ENCODE results near the gene PIRT. TPM values are rescaled to one million over a fixed set of nuclear protein-coding genes. Genes with fewer than 3 reads are reported as not detected.

Gene PIRT
- polyA plus RNA-seq, 3 donors, result not detected

- Histone ChIP-seq H3K27ac (ENCODE audit: low read depth in 1 of 2, low read length in 2 of 2) (no peak overlapping the region), H3K9me3 (replicated peaks in 1 of 2; ENCODE audit: control insufficient read depth in 1 of 2, insufficient read depth in 1 of 2, low read length in 2 of 2) (no peaks in the 10 kb centered on the region), H3K4me3 (replicated peaks in 1 of 3; ENCODE audit: low read depth in 2 of 3, low read length in 3 of 3) (peak overlapping the region in 2 of 3 experiments; percentile 34 to 73), H3K27me3 (ENCODE audit: control insufficient read depth in 2 of 2, insufficient read depth in 2 of 2, low read length in 2 of 2) (no peaks in the 10 kb centered on the region), H4K20me1 (ENCODE audit: insufficient read depth, low read length) (no peaks in the 10 kb centered on the region), H3K9ac (ENCODE audit: insufficient read depth, low read length, poor library complexity, severe bottlenecking) (no peak overlapping the region), H3K4me2 (replicated peaks; ENCODE audit: extremely low read depth, low read length, poor library complexity, severe bottlenecking) (peak overlapping the region; percentile 82), H3K4me1 (ENCODE audit: control insufficient read depth in 1 of 2, insufficient read depth in 2 of 2, low read length in 2 of 2) (peaks cover 6 to 7% of the 10 kb centered on the region in 2 donors), H3K36me3 (replicated peaks in 1 of 2; ENCODE audit: control insufficient read depth in 1 of 2, insufficient read depth in 2 of 2, low read length in 2 of 2) (no peaks in the 10 kb centered on the region), H3K79me2 (ENCODE audit: insufficient read depth, low read length) (no peaks in the 10 kb centered on the region), H2AFZ (ENCODE audit: insufficient read depth, low read depth, low read length, poor library complexity, severe bottlenecking) (peak overlapping the region; percentile 86)
- peaks cover 0 to 2% (median 0%) of the 10 kb centered on the region in 7 donors for H3K9me3 Mint-ChIP-seq
- H3K27ac Mint-ChIP-seq, result no peak overlapping the region
- WGBS (ENCODE audit: insufficient coverage), result no CpG with 5 or more reads among the region's 6 CpGs
- no peaks in the 10 kb centered on the region for H3K36me3 Mint-ChIP-seq
- intact Hi-C loops (cut with micrococcal nuclease), result loop anchor here (2.0 to 10.0 kb wide), 4 partner anchors 73 to 201 kb away; partner anchors contain the start of gene TMEM220 (in 1 of the 2)
- H3K4me1 Mint-ChIP-seq, result peaks cover 8% of the 10 kb centered on the region
- H3K27me3 Mint-ChIP-seq (ENCODE audit: low read depth in 3 of 3), result peaks cover 5 to 8% (median 5%) of the 10 kb centered on the region in 3 donors
- DNase-seq, result no peak
- TF ChIP-seq, protein P1, sequence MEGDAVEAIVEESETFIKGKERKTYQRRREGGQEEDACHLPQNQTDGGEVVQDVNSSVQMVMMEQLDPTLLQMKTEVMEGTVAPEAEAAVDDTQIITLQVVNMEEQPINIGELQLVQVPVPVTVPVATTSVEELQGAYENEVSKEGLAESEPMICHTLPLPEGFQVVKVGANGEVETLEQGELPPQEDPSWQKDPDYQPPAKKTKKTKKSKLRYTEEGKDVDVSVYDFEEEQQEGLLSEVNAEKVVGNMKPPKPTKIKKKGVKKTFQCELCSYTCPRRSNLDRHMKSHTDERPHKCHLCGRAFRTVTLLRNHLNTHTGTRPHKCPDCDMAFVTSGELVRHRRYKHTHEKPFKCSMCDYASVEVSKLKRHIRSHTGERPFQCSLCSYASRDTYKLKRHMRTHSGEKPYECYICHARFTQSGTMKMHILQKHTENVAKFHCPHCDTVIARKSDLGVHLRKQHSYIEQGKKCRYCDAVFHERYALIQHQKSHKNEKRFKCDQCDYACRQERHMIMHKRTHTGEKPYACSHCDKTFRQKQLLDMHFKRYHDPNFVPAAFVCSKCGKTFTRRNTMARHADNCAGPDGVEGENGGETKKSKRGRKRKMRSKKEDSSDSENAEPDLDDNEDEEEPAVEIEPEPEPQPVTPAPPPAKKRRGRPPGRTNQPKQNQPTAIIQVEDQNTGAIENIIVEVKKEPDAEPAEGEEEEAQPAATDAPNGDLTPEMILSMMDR (IDR thresholded peaks at IDR 0.05), result peak; percentile 49
- peak overlapping the region; percentile 85 to 91 for H3K4me3 Mint-ChIP-seq
Observed at GRCh38 chr17:10845388-10845751, 7.5 kb upstream of the PIRT start.

DNA sequence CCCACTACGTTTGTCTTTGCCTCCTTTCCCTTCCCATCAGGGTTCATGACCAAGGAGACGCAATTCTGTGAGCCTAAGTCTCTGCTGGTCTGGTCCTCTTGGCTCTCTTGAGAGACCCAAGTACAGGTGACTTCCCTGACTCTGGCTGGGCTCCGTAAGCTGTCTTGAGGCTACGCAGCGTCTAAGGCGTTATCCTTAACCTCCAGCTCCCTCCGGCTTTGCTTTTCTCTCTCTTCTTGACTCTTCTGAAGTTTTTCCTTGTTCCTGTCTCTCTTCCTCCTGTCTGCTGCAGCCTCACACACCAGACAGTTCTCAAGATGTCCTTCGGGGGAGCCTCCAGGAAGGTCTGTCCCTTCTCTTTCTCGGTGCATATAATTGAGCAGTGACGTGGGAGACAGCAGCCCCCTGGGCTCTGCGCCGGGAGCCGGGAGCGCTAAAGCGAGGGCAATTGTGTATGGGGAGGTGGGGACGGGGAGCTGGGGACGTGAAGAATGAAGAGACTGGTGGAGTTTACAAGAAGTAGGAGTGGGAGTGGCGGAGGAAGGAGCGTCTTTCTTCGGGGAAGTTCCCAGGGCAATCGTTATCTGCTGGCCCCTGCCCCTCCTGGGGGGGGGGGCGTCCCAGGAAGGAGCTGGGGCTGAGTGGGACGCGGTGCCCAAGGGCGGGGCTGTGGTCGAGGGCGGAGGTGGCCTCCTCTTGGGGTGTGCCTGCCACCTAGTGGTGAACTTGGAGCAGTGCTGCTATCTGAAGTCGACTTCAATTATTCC, 6.9 kb upstream of the PIRT start:
- Histone ChIP-seq H3K9me3 (replicated peaks in 1 of 2; ENCODE audit: control insufficient read depth in 1 of 2, insufficient read depth in 1 of 2, low read length in 2 of 2) (no peaks in the 10 kb centered on the region), H3K36me3 (replicated peaks in 1 of 2; ENCODE audit: control insufficient read depth in 1 of 2, insufficient read depth in 2 of 2, low read length in 2 of 2) (no peaks in the 10 kb centered on the region), H3K4me2 (replicated peaks; ENCODE audit: extremely low read depth, low read length, poor library complexity, severe bottlenecking) (peak overlapping the region; percentile 82), H3K4me1 (ENCODE audit: control insufficient read depth in 1 of 2, insufficient read depth in 2 of 2, low read length in 2 of 2) (peaks cover 6 to 7% of the 10 kb centered on the region in 2 donors), H3K79me2 (ENCODE audit: insufficient read depth, low read length) (no peaks in the 10 kb centered on the region), H2AFZ (ENCODE audit: insufficient read depth, low read depth, low read length, poor library complexity, severe bottlenecking) (peak overlapping the region; percentile 86), H3K9ac (ENCODE audit: insufficient read depth, low read length, poor library complexity, severe bottlenecking) (peak overlapping the region; percentile 59), H3K4me3 (replicated peaks in 1 of 3; ENCODE audit: low read depth in 2 of 3, low read length in 3 of 3) (peak overlapping the region; percentile 26 to 73 (median 34)), H3K27ac (ENCODE audit: low read depth in 1 of 2, low read length in 2 of 2) (no peak overlapping the region), H4K20me1 (ENCODE audit: insufficient read depth, low read length) (no peaks in the 10 kb centered on the region), H3K27me3 (ENCODE audit: control insufficient read depth in 2 of 2, insufficient read depth in 2 of 2, low read length in 2 of 2) (no peaks in the 10 kb centered on the region)
- Mint-ChIP-seq H3K27ac (peak overlapping the region in 2 of 7 donors; percentile 36 to 73), H3K27me3 (ENCODE audit: low read depth in 3 of 3) (peaks cover 5 to 8% (median 7%) of the 10 kb centered on the region in 3 donors), H3K4me1 (peaks cover 8% of the 10 kb centered on the region), H3K9me3 (no peaks in the 10 kb centered on the region), H3K36me3 (no peaks in the 10 kb centered on the region), H3K4me3 (peak overlapping the region; percentile 85 to 91)
- intact Hi-C loops (cut with micrococcal nuclease), result loop anchor here (2.0 to 10.0 kb wide), 4 partner anchors 72 to 200 kb away; partner anchors contain the start of gene TMEM220 (in 1 of the 2)
- WGBS (ENCODE audit: insufficient coverage), result 7% methylated on average over 23 of the region's 28 CpGs
- DNase-seq, result peak; percentile 37 to 64 (median 60)
- TF ChIP-seq, protein P1 (IDR thresholded peaks at IDR 0.05), result peak; percentile 95

Measured in CD14-positive monocyte (primary cell).